Renal cortical epithelial cell (primary cell): ENCODE results near the gene MAP4K4. TPM values are rescaled to one million over a fixed set of nuclear protein-coding genes. Genes with fewer than 3 reads are reported as not detected.
A peak's percentile ranks its signal among the peaks of the same experiment; 100 is the strongest.

Experiments used
- DNase-seq: peaks from one replicate; pipeline ENCODE4 v3.0.0-alpha.2; 2011; ENCODE audit warnings: low read depth
- total RNA-seq: library from RNA; depleted of rRNA; stranded (reverse); fragments of >200 nt; gene quantifications from 2 replicates; pipeline ENCODE4 v1.2.3, GENCODE V29; 2014

Gene MAP4K4
- total RNA-seq = 81.3 and 120 TPM in 2 replicates

DNA sequence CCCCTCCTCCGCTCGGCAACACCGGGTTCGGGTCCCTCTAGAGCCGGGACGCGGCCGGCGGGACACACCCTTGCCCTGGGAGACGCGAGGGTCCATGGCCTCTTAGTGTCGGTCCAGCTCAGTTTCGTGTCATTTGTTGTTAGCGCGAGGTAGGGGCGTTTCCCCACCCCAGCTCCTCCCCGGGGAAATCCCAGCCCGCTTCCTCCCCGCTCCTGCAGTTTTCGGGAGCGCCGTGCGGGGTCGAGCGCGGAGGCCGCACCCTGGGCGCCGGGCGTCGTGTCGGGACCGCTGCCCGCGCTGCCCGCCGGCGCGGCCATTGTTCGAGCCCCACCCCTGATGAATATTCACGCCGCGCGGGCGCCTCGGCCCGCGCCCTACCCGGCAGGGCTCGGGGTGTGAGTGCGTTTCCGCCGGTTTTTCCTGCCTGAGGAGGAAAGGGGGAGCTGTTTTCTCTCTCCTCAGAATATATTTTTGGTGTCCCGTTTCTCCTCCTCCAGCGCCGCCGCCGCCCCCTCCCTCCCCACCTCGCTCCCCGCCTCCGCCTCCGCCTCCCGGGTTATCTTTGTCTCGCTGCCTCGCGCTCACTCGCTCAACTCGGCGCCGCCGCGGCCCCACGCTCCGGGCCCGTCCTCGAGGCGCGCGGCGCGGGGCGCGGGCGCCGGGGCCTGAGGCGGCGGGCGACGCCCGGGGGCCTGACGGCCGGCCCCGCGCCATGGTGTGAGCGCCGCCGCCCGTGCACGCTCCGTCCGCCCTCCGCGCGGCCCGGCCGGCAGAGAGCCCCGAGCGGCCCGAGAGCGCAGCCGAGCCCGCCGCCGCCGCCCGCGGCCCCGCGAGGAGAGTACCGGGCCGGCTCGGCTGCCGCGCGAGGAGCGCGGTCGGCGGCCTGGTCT lies at the start of gene MAP4K4:
Gene MAP4K4, plus strand, starts transcription at position 584 of the 890 bp plus-strand sequence. CDS start 374 bp downstream, outside the sequence.
- DNase-seq = peak; percentile 64

DNA sequence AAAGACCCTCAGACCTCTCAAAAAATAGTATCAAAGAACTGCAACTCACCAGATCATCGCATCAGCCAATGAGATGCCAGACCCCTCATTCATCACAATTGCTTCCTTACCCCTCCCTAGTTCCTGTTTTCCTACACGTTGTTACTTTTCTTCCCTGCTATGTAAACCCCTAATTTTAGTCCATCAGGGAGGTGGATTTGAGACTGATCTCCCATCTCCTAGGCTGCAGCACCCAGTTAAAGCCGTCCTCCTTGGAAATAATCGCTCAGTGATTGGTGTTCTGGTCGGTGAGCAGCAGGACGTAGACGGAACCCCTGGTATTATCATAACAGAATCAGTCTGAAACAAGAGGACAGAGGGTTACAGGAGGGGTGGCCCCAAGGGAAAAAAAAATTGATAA lies 44.0 kb upstream of the MAP4K4 start:
- DNase-seq = no peak

GRCh38 chr2:101655702-101656422 lies 41.6 kb upstream of the MAP4K4 start:
- DNase-seq = no peak

DNA sequence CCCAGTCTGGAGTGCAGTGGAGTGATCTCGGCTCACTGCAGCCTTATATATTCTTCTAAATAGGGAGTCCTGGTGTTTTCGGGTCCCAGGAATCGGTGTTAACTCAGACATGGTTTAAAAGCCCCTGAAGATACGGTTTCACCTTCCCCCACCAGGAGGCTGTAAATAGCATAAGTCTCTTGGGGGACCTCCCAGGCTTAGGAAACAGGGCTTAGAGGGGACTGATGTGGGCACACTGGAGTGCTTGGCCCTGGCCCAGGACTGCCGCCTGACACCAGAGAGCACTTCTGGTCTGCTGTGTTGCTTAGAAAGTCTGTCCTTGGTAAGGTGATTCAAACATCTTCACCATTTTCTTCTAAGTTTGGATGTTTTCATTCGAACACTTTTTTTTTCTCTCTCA lies 39.7 kb upstream of the MAP4K4 start:
- no peak for DNase-seq

- no peak for DNase-seq
Measured at GRCh38 chr2:101658387-101658786, 39.1 kb upstream of the MAP4K4 start.

GRCh38 chr2:101665312-101665711 lies 32.2 kb upstream of the MAP4K4 start:
- DNase-seq = no peak

GRCh38 chr2:101667823-101668222 lies 29.7 kb upstream of the MAP4K4 start:
- DNase-seq = no peak

GRCh38 chr2:101672047-101672446 lies 25.5 kb upstream of the MAP4K4 start:
- no peak for DNase-seq

GRCh38 chr2:101673920-101674319 lies 23.6 kb upstream of the MAP4K4 start:
- no peak for DNase-seq

DNA sequence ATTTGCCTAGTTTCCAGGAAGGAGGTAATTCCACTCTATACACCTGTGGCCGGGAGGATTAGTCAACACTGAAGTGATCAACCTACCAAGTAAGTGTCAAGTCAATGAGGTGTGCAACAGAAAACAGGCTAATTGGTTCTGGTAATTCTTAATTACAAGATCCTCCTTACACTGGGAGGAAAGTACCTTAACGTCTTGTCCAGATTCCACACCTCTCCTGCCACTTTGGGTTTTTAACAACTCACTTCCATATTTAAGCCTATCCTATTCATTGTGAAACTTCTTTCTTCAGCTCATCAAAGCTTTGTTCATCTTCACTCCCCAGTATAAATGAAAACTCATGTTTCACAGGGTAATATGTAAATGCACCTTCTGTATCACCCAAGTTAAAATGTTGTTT lies 22.0 kb upstream of the MAP4K4 start:
- DNase-seq = no peak

GRCh38 chr2:101676674-101677073 lies 20.8 kb upstream of the MAP4K4 start:
- no peak for DNase-seq

DNA sequence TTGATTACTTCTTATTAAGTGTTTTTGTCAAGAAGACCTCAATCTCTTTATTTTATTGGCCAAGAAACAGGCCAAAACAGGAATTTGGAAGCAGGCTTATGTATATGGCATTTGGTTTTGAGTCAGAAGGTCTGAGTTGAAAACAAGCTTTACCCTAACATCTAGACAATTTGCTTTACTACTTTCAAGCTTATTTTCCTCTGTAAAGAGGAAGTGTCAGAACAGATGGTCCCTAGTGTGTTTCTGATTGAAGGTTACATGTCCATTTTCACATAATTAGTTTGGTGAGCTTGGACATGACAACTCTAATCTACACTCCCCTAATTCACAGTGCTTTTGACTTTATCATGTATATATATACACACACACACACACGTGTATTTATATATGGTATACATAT lies 19.8 kb upstream of the MAP4K4 start:
- no peak for DNase-seq

- no peak for DNase-seq
Measured at GRCh38 chr2:101678379-101678778, 19.1 kb upstream of the MAP4K4 start.

DNA sequence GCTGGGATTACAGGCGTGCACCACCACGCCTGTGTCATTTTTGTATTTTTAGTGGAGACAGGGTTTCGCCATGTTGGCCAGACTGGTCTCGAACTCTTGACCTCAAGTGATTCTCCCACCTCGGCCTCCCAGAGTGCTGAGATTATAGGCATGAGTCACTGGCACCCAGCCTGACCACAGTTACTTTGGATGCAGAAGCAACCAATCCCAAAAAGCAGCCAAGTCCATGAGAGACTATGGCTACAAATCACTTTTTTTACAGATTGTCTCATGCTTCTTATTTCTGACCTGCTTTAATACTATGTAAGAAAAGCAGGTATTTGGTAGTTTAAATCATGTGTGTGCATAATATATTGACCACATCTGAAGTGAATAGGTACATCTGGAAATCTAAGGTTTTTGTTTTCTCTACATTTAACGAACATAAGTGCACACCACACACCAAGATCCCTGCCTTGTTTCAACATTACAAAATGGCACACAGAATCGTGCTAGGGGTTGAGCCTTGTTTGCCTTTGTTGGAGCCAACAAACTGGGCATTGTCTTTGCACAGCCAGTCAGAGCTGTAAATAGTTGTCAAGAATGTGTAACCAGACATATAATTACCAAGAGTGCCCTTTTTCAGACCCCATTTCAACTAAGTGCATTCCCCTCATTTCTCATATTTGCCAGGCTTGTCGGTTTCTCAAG lies 18.3 kb upstream of the MAP4K4 start:
- DNase-seq = peak; percentile 43

DNA sequence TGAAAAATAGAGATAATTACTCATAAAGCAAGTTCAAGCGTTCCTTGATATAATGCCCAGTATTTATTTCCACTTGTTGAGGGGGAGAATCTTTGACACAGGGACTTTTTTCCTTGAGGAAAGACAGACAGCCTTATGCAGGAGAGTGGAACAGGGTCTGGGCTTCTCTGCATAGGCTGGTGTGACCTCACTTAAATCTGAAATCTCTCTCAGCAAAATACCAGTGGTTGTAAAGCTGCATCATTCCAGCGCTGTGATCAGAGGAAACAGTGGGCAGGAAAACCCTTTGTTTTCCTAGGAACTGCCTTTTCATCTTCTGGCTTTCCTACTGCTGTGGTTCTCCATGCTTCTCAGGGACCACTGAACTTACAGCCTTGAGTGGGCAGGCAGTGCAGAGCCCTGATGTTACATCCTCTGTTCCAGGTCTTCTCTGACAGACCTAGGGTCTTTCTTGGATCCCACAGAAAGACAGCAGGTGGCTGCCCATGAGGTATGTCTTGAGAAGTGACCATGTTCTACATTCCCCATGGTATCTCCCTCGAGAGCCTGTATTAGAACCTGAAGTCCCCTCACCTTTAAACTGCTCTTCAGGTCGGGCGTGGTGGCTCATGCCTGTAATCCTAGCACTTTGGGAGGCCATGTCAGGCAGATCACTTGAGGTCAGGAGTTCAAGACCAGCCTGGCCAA lies 17.6 kb upstream of the MAP4K4 start:
- DNase-seq = no peak

DNA sequence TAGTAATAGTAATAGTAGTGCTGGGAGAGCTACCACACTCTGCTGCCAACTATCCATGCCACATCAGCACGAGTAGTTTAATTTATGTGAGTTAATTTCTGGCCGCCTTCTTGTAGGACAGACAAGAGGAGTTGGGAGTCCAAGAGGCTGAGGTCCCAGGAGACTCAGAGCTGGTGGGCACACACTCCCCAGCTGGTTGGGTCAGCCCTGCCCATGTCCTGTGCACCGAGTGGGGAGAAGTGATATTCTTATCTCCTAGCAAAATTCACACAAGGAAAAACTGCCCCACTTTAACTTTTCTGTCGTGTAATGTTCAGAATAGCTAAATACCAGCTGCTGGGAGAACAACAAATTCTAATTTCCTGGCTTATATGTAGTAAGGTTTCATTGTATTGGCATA lies 15.2 kb upstream of the MAP4K4 start:
- DNase-seq = no peak

GRCh38 chr2:101684313-101684712 lies 13.2 kb upstream of the MAP4K4 start:
- DNase-seq = no peak

GRCh38 chr2:101688261-101688660 lies 9.2 kb upstream of the MAP4K4 start:
- no peak for DNase-seq

DNA sequence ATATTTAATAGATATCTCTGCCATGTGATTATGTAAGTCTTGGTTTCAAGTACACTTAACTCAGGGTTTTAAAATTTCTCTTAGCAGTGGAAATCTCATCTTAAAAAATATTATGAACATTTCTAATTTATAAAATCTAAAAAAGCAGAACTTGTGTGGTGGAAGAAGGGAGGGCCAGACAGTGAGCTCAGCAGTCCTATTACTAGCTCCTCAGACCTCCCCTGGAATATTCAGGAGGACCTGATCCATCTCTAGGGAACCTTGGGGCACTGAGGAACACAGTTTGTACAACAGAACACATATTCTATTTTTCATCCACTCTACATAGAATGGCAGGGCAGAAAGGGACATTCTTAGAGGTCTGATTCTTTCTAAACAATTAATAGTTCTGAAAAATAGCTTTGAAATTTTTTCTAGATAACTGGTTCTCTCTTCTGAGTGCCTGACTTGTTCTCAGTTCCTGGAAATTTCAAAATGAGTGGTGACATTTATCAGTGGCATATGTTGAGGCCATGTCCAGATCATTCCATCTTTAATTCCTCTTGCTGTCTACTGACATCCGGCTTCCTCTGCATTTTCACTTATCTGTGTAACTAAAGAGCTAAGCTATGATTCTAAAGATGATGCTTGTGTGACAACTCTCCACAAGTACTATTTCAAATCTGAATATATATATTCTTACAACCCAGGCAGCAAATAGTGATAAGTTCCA lies 8.2 kb upstream of the MAP4K4 start:
- no peak for DNase-seq

DNA sequence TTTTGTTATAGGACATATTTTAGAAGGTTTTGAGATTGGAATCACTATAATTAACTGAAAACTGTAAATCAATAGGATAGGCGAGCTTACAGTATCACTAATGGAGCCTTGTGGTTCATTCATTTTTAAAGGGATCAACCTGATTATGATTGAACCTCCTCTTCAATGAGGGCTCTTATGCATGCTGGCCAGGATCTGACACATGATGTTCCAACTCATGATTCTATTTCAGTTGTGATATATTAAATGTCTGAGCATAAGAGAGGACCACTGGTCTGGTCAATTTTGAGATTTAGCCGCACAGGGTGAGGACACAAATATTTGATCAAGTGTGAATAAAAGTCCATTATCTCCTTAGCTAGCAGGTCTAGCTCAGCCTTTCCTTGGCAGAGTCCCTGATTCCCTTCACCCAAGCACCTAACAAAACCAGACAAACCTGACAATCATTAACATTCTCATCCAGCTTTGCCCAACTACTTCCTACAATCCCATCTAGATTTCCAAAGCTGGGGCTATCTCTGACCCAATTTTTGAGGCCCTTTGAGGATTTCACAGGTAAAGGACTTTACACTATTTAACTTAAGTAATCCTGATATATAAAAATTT lies 6.9 kb upstream of the MAP4K4 start:
- DNase-seq = peak; percentile 72

GRCh38 chr2:101692041-101692440 lies 5.5 kb upstream of the MAP4K4 start:
- DNase-seq = no peak
